Activated B cell treated with CpG ODN at 0.5 μM for 24 hours (primary cell): ENCODE results near the gene TGM1. TPM values are rescaled to one million over a fixed set of nuclear protein-coding genes. Genes with fewer than 3 reads are reported as not detected.

Experiments
- ATAC-seq: fragments of 200-7000 bp; cut with Tn5 transposase; one replicate; pipeline ENCODE4 v1.10.0; 2021; ENCODE audit warnings: low read depth, mild to moderate bottlenecking, moderate library complexity
- CTCF ChIA-PET: fragments of 350-600 bp; sonication (Branson Sonifier 250); formaldehyde crosslinking; loops from one replicate; lab custom pipeline; 2021; ENCODE audit warnings: antibody characterized with exemption; lab: Charles Lee
- POLR2A ChIA-PET: fragments of 350-600 bp; sonication (Branson Sonifier 250); formaldehyde crosslinking; loops from one replicate; lab custom pipeline; 2021; ENCODE audit warnings: antibody characterized with exemption; lab: Charles Lee
- DNase-seq: peaks from one replicate; pipeline ENCODE4 v3.0.0; 2022
- H3K27ac Mint-ChIP-seq: one replicate; pipeline ENCODE4 v1.8.0; 2020; ENCODE audit warnings: mixed read lengths
- H3K27me3 Mint-ChIP-seq: one replicate; pipeline ENCODE4 v1.8.0; 2021; ENCODE audit warnings: mixed read lengths
- H3K36me3 Mint-ChIP-seq: one replicate; pipeline ENCODE4 v1.8.0; 2021; ENCODE audit warnings: low read depth, mixed read lengths
- H3K4me1 Mint-ChIP-seq: one replicate; pipeline ENCODE4 v1.8.0; 2021; ENCODE audit warnings: mixed read lengths
- H3K4me3 Mint-ChIP-seq: one replicate; pipeline ENCODE4 v1.8.0; 2020; ENCODE audit warnings: mild to moderate bottlenecking, mixed read lengths
- H3K9me3 Mint-ChIP-seq: one replicate; pipeline ENCODE4 v1.8.0; 2020; ENCODE audit warnings: mixed read lengths
- CTCF ChIP-seq: fragments of 200-600 bp; IDR thresholded peaks from one replicate; pipeline ENCODE4 v1.8.0; 2022; ENCODE audit warnings: antibody characterized with exemption, mild to moderate bottlenecking
- intact Hi-C: fragments of 100-400 bp; cut with micrococcal nuclease; formaldehyde crosslinking; loops from one replicate; pipeline ENCODE4 v1.15.1; 2024
- total RNA-seq: library from RNA; stranded (reverse); gene quantifications from 2 replicates; pipeline ENCODE4 v1.2.3, GENCODE V29; 2022

The TGM1 gene
- total RNA-seq, 1 donor from 2014 or later, result 6.5 TPM

DNA sequence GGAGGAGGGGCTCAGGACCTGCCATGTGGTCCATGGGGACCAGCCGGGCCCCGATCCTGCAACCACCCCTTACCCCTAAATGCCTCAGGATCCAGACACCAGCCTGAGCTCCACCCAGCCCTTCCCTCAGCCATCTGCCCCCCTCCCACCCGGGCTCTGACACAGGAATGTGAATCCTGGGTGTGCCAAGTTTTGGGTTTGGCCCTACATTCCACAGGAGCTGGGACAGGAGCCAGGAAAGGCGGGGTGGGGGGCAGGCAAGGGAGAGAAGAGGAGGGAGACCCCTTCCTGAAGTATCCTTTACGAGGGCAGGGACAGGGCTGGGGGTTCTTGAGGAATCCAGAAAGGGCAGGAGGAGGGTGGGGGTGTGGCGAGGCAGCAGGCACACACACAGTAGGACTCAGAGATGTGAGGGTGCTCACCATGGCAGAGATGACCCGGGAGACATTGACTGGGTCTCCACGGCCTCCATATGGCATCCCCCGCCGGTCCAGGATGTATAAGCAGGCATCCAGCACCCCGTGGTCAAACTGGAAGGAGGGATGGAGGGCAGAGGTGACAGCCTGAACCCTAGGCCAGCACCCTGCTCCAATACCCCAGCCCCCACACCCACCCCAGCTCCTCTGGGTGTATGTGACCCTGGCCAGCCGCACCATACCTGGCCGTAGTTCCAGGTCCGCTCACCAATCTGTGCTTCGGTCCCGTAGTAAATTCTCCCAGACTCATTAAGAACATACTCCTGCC, 3.5 kb downstream of the TGM1 start:
- H3K9me3 Mint-ChIP-seq, result no peaks in the 10 kb centered on the region
- DNase-seq (no peak), ATAC-seq (no peak)
- CTCF ChIA-PET, result interaction anchor here (1.5 kb wide), 1 partner anchor 17 kb away, joined by 5 read pairs; the partner anchor contains the start of gene TINF2
- TF ChIP-seq CTCF, result no peak
- no peak overlapping the region for H3K27ac Mint-ChIP-seq
- POLR2A ChIA-PET, result no interaction called here
- H3K27me3 Mint-ChIP-seq, result no peaks in the 10 kb centered on the region
- H3K36me3 Mint-ChIP-seq, result peaks cover 34% of the 10 kb centered on the region
- no peak overlapping the region for H3K4me3 Mint-ChIP-seq
- intact Hi-C loops, result no loop called here
- H3K4me1 Mint-ChIP-seq, result no peaks in the 10 kb centered on the region

DNA sequence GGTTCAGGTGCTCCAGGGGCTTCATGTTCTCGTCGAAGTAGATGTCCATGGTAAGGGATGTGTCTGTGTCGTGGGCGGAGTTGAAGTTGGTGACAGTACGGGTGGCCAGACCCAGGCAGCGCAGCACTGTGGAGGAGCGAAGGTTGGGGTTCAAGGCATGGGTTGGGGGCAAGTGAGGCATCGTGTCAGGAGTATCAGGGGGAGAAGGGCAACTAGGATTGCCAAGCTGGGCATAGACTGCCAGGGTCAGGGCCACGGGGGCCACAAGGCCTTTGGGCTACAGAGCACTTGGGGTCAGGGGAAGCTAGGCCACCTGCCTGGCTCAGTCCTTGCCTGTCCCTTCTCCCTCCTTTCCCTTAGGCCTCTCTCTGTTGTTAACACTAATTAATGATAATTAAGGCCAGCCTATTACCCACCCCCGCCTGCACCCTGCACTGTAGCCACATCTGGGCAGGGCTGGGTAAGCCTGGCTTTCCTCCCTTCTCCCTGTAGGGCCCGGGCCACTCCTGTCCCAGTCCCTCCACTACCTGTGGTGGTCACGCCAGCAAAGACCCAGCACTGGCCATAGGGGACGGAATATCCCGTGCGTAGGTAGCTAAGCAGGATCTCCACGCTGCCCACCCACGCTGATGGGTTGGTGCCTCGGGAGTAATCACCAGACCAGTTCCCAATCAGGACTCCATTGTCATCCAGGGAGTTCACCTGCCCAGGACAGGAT, 4.3 kb downstream of the TGM1 start:
- Mint-ChIP-seq H3K4me1 (no peaks in the 10 kb centered on the region), H3K9me3 (no peaks in the 10 kb centered on the region), H3K36me3 (peaks cover 37% of the 10 kb centered on the region), H3K27ac (no peak overlapping the region), H3K27me3 (no peaks in the 10 kb centered on the region), H3K4me3 (no peak overlapping the region)
- ATAC-seq (no peak), DNase-seq (no peak)
- intact Hi-C loops, result no loop called here
- CTCF ChIA-PET, result interaction anchor here (1.5 kb wide), 1 partner anchor 16 kb away, joined by 5 read pairs; the partner anchor contains the start of gene TINF2
- POLR2A ChIA-PET, result no interaction called here
- TF ChIP-seq CTCF, result no peak

- H3K4me1 Mint-ChIP-seq, result no peaks in the 10 kb centered on the region
- H3K27ac Mint-ChIP-seq, result no peak overlapping the region
- H3K36me3 Mint-ChIP-seq, result peaks cover 38% of the 10 kb centered on the region
- intact Hi-C loops, result no loop called here
- H3K27me3 Mint-ChIP-seq, result no peaks in the 10 kb centered on the region
- no peaks in the 10 kb centered on the region for H3K9me3 Mint-ChIP-seq
- no peak for ATAC-seq
- H3K4me3 Mint-ChIP-seq, result no peak overlapping the region
- no peak for DNase-seq
- ChIA-PET POLR2A (interaction anchor here (0.8 kb wide), 1 partner anchor 13 kb away, joined by 3 read pairs; no protein-coding TSS in a partner anchor), CTCF (interaction anchor here (1.5 kb wide), 1 partner anchor 15 kb away, joined by 5 read pairs; the partner anchor contains the start of gene TINF2)
- no peak for TF ChIP-seq CTCF
Measured at GRCh38 chr14:24258119-24258518, 4.9 kb downstream of the TGM1 start.

- CTCF ChIA-PET, result no interaction called here
- TF ChIP-seq CTCF, result no peak
- Mint-ChIP-seq H3K27ac (no peak overlapping the region), H3K4me3 (no peak overlapping the region), H3K36me3 (peaks cover 34% of the 10 kb centered on the region), H3K9me3 (no peaks in the 10 kb centered on the region), H3K27me3 (no peaks in the 10 kb centered on the region), H3K4me1 (no peaks in the 10 kb centered on the region)
- ATAC-seq, result no peak
- POLR2A ChIA-PET, result no interaction called here
- intact Hi-C loops, result no loop called here
- no peak for DNase-seq
Measured at GRCh38 chr14:24256960-24257359, 6.0 kb downstream of the TGM1 start.
